H1 (cell line): ENCODE measurements around the gene FAM234A. TPM values are rescaled to one million over a fixed set of nuclear protein-coding genes. Genes with fewer than 3 reads are reported as not detected.
A peak's percentile ranks its signal among the peaks of the same experiment; 100 is the strongest.

ENCODE experiments used
- CTCF ChIA-PET: fragments of 300-600 bp; sonication (Branson Sonifier 250); formaldehyde crosslinking; loops from one replicate; lab custom pipeline; 2021; ENCODE audit not compliant: partially characterized antibody; lab: Charles Lee
- POLR2A ChIA-PET: fragments of 300-600 bp; sonication (Branson Sonifier 250); formaldehyde crosslinking; loops from one replicate; lab custom pipeline; 2021; ENCODE audit warnings: inconsistent platforms; ENCODE audit not compliant: partially characterized antibody; lab: Charles Lee
- DNase-seq, 2 experiments: peaks; one replicate each; pipeline versions ENCODE4 v3.0.0 to v3.0.0-alpha.2; 2010 to 2022; ENCODE audit warnings: low spot score in 2 of 2, low read depth in 1 of 2, mixed read lengths in 1 of 2
- FAIRE-seq: peaks from 2 replicates; lab custom pipeline; 2011; peaks lifted over from hg19 to GRCh38; lab: Jason Lieb, UNC
- H2AFZ ChIP-seq: 2 replicates; pipeline ENCODE4 v1.8.1; 2012; ENCODE audit warnings: low read length, inconsistent platforms
- H2AK5ac ChIP-seq: 2 replicates; pipeline ENCODE4 v1.6.1; 2013; ENCODE audit warnings: low read depth, low read length
- H2BK120ac ChIP-seq: replicated peaks from 2 replicates; pipeline ENCODE3; 2013; ENCODE audit warnings: low read depth, low read length, inconsistent platforms
- H2BK12ac ChIP-seq: 2 replicates; pipeline ENCODE4 v1.6.1; 2013; ENCODE audit warnings: low read depth, low read length
- H2BK15ac ChIP-seq: 2 replicates; pipeline ENCODE4 v1.6.1; 2013; ENCODE audit warnings: low read length
- H2BK20ac ChIP-seq: 2 replicates; pipeline ENCODE4 v1.6.1; 2013; ENCODE audit warnings: low read length
- H2BK5ac ChIP-seq: 2 replicates; pipeline ENCODE4 v1.6.1; 2013; ENCODE audit warnings: low read depth, low read length
- H3K14ac ChIP-seq: 2 replicates; pipeline ENCODE4 v1.6.1; 2013; ENCODE audit warnings: inconsistent platforms; ENCODE audit not compliant: insufficient read length
- H3K18ac ChIP-seq: 2 replicates; pipeline ENCODE4 v1.6.1; 2013; ENCODE audit warnings: low read length; ENCODE audit errors: extremely low read depth
- H3K23ac ChIP-seq: 2 replicates; pipeline ENCODE4 v1.6.1; 2013; ENCODE audit warnings: inconsistent platforms; ENCODE audit not compliant: insufficient read length
- H3K23me2 ChIP-seq: 2 replicates; pipeline ENCODE4 v1.6.1; 2013; ENCODE audit warnings: low read depth, low read length
- H3K27ac ChIP-seq: 2 replicates; pipeline ENCODE4 v1.6.1; 2011; ENCODE audit warnings: low read depth, low read length, inconsistent platforms
- H3K27me3 ChIP-seq, 4 experiments: replicated peaks in 1 of 4; 1 replicate in 1 of 4; 2 replicates in 3 of 4; pipeline versions ENCODE4 v1.6.1 to v1.8.1; 2011 to 2013; ENCODE audit warnings: low read length in 3 of 4, mild to moderate bottlenecking in 3 of 4, inconsistent platforms in 2 of 4, mixed read lengths in 2 of 4, moderate library complexity in 1 of 4; ENCODE audit not compliant: control insufficient read depth in 3 of 4, insufficient read depth in 3 of 4; ENCODE audit errors: extremely low read depth in 1 of 4
- H3K36me3 ChIP-seq, 4 experiments: 2 replicates each; pipeline versions ENCODE4 v1.6.1 to v1.8.1; 2011 to 2013; ENCODE audit warnings: mild to moderate bottlenecking in 4 of 4, low read length in 3 of 4, moderate library complexity in 2 of 4, control low read depth in 1 of 4, inconsistent platforms in 1 of 4; ENCODE audit not compliant: insufficient read depth in 4 of 4, control insufficient read depth in 2 of 4
- H3K4ac ChIP-seq: replicated peaks from 2 replicates; pipeline ENCODE3; 2013; ENCODE audit warnings: low read length, low read depth, mixed read lengths, inconsistent platforms; ENCODE audit not compliant: insufficient read length
- H3K4me1 ChIP-seq, 4 experiments: replicated peaks in 1 of 4; 1 replicate in 1 of 4; 2 replicates in 3 of 4; pipeline versions ENCODE4 v1.6.1 to v1.8.1; 2011 to 2013; ENCODE audit warnings: low read length in 3 of 4, inconsistent platforms in 2 of 4, mixed read lengths in 1 of 4; ENCODE audit not compliant: insufficient read depth in 4 of 4, control insufficient read depth in 3 of 4
- H3K4me2 ChIP-seq, 2 experiments: 2 replicates each; pipeline versions ENCODE4 v1.6.1 to v1.8.1; 2011 to 2013; ENCODE audit warnings: low read depth in 2 of 2, low read length in 2 of 2, control low read depth in 1 of 2, inconsistent platforms in 1 of 2, mild to moderate bottlenecking in 1 of 2; ENCODE audit not compliant: insufficient read depth in 1 of 2
- H3K4me3 ChIP-seq, 4 experiments: fragments of 200-600, 300-600 bp in 1 of 4; sonication (generic), shearing (Covaris generic), sonication (Bioruptor Twin) in 1 of 4; 2 replicates each; pipeline versions ENCODE4 v1.5.1 to v1.8.1; 2011 to 2016; ENCODE audit warnings: low read length in 4 of 4, low read depth in 3 of 4, control low read depth in 2 of 4, inconsistent platforms in 2 of 4, mild to moderate bottlenecking in 2 of 4, mixed read lengths in 1 of 4, moderate library complexity in 1 of 4; ENCODE audit not compliant: insufficient read depth in 2 of 4; ENCODE audit errors: extremely low read depth in 1 of 4
- H3K56ac ChIP-seq: replicated peaks from 2 replicates; pipeline ENCODE3; 2013; ENCODE audit warnings: low read depth, mild to moderate bottlenecking, mixed read lengths, low read length, inconsistent platforms; ENCODE audit not compliant: insufficient read length
- H3K79me1 ChIP-seq: 2 replicates; pipeline ENCODE4 v1.6.1; 2013; ENCODE audit warnings: low read depth, low read length, control low read depth
- H3K79me2 ChIP-seq, 2 experiments: 2 replicates each; pipeline versions ENCODE4 v1.6.1 to v1.8.1; 2012 to 2013; ENCODE audit warnings: low read length in 2 of 2, mild to moderate bottlenecking in 2 of 2, inconsistent platforms in 1 of 2; ENCODE audit not compliant: insufficient read depth in 2 of 2, control insufficient read depth in 1 of 2
- H3K9ac ChIP-seq, 4 experiments: replicated peaks in 1 of 4; 1 replicate in 1 of 4; 2 replicates in 3 of 4; pipeline versions ENCODE4 v1.6.1 to v1.8.1; 2011 to 2013; ENCODE audit warnings: low read depth in 3 of 4, low read length in 3 of 4, control low read depth in 2 of 4, mild to moderate bottlenecking in 2 of 4, moderate library complexity in 2 of 4, inconsistent platforms in 1 of 4; ENCODE audit errors: extremely low read depth in 1 of 4
- H3K9me3 ChIP-seq, 2 experiments: 2 replicates each; pipeline versions ENCODE4 v1.6.1 to v1.8.1; 2012 to 2013; ENCODE audit warnings: mild to moderate bottlenecking in 2 of 2, moderate library complexity in 2 of 2, control low read depth in 1 of 2, inconsistent platforms in 1 of 2, low read depth in 1 of 2, low read length in 1 of 2, mixed read lengths in 1 of 2; ENCODE audit not compliant: insufficient read depth in 2 of 2
- H4K20me1 ChIP-seq, 2 experiments: replicated peaks in 1 of 2; 2 replicates each; pipeline versions ENCODE3 to v1.8.1; 2011 to 2013; ENCODE audit warnings: inconsistent platforms in 2 of 2, low read length in 2 of 2, mild to moderate bottlenecking in 1 of 2; ENCODE audit not compliant: insufficient read depth in 2 of 2, control insufficient read depth in 1 of 2
- H4K5ac ChIP-seq: 2 replicates; pipeline ENCODE4 v1.6.1; 2013; ENCODE audit warnings: low read length, low read depth, mixed read lengths, inconsistent platforms; ENCODE audit not compliant: insufficient read length
- H4K8ac ChIP-seq: 2 replicates; pipeline ENCODE4 v1.8.0; 2013; ENCODE audit warnings: mild to moderate bottlenecking, moderate library complexity, low read length, inconsistent platforms; ENCODE audit not compliant: insufficient read depth; ENCODE audit errors: extremely low read depth
- H4K91ac ChIP-seq: replicated peaks from 2 replicates; pipeline ENCODE3; 2013; ENCODE audit warnings: low read length, mixed read lengths, inconsistent platforms; ENCODE audit not compliant: insufficient read length
- BRCA1 ChIP-seq: IDR thresholded peaks from 2 replicates; pipeline ENCODE4 v1.6.1; 2012; ENCODE audit warnings: low read depth, low read length, improper control_type of control experiment
- POLR2AphosphoS5 ChIP-seq: IDR thresholded peaks from 2 replicates; pipeline ENCODE4 v1.6.1; 2011; ENCODE audit warnings: low read depth, low read length
- RAD21 ChIP-seq, 2 experiments: IDR thresholded peaks in 1 of 2; conservative IDR thresholded peaks in 1 of 2; 2 replicates each; pipeline ENCODE4 v1.6.1; 2011; ENCODE audit warnings: low read depth in 2 of 2, low read length in 2 of 2, improper control_type of control experiment in 1 of 2, inconsistent platforms in 1 of 2, mild to moderate bottlenecking in 1 of 2, moderate library complexity in 1 of 2
- TEAD4 ChIP-seq: IDR thresholded peaks from 2 replicates; pipeline ENCODE4 v1.6.1; 2012; ENCODE audit warnings: low read depth, low read length, inconsistent platforms, mixed read lengths
- WGBS, 2 experiments: shearing (Covaris generic) in 1 of 2; methylation state at CpG; one replicate each; pipeline versions ENCODE4 v1.1.6 to v1.1.7; 2013 to 2015; ENCODE audit warnings: low lambda C conversion rate in 2 of 2, mixed read lengths in 2 of 2, inconsistent platforms in 1 of 2, low coverage in 1 of 2, missing lambda C conversion rate in 1 of 2; ENCODE audit not compliant: insufficient replicate concordance in 2 of 2, insufficient coverage in 1 of 2, insufficient read length in 1 of 2; ENCODE audit errors: extremely low coverage in 1 of 2, missing lambda C conversion rate in 1 of 2; 5-methylcytosine and 5-hydroxymethylcytosine counted together
- polyA plus RNA-seq, 7 experiments: library from polyadenylated mRNA; depleted of rRNA in 3 of 7; stranded (reverse) in 5 of 7; unstranded in 2 of 7; fragments of >200 nt in 5 of 7; fragments of 200-250 nt in 2 of 7; gene quantifications; 1 replicate in 5 of 7; 2 replicates in 1 of 7; 4 replicates in 1 of 7; pipeline versions ENCODE4 v1.2.1 to v1.2.3, GENCODE V29; 2011 to 2013; ENCODE audit warnings: missing spikeins in 2 of 7, mixed read lengths in 2 of 7
- total RNA-seq: library from RNA; stranded (reverse); fragmentation: NEBNext Ultra II Directional; extraction: Animal tissue kit (Norgen Biotek cat#: 25700); gene quantifications from 2 replicates; pipeline ENCODE4 v1.2.1, GENCODE V29; 2021
- TF ChIP-seq, protein P1 (sequence below): IDR thresholded peaks from 2 replicates; pipeline ENCODE4 v1.6.1; 2012; ENCODE audit warnings: low read length, inconsistent platforms
- TF ChIP-seq, protein P2 (sequence below), 3 experiments: IDR thresholded peaks; 1 replicate in 2 of 3; 2 replicates in 1 of 3; pipeline versions ENCODE4 v1.5.1 to v1.6.1; 2011; ENCODE audit warnings: low read length in 3 of 3, mild to moderate bottlenecking in 3 of 3, inconsistent platforms in 2 of 3, low read depth in 1 of 3, moderate library complexity in 1 of 3; ENCODE audit not compliant: insufficient read depth in 1 of 3; ENCODE audit errors: control extremely low read depth in 1 of 3

FAM234A gene
- total and polyA plus RNA-seq, 2 of the 8 experiments (the other 6 are each of a cell fraction or from before 2014, with no cell fraction given): 80.6 to 104 TPM

DNA sequence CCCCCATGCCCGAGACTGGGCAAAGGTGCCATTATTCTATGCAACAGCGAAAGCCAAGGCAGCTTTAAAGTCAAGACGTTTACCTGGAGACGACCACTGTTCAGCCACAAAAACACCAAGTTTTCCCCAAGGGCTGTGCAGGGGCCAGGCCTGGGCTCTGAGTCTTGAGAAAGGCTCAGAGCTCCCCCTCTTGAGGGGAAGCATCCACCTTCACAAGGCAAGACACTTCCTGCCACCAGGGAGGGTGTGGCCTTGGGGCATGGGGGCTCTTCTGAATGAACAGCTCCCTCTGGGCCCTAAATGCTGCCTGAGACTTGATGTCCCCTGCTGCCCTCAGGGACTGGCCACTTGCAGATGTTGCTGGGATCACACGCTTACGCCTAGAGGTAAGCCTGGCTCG is 74.9 kb downstream of the FAM234A start:
- POLR2A ChIA-PET: interaction anchor here (0.6 to 1.3 kb wide), 2 partner anchors 24 to 46 kb away, joined by 3 read pairs; no protein-coding TSS in a partner anchor
- CTCF ChIA-PET: interaction anchor here (0.6 to 6.0 kb wide), 13 partner anchors 10 to 213 kb away, joined by 3 to 46 read pairs (median 4); no protein-coding TSS in a partner anchor

More for the DNA sequence above, 74.9 kb downstream of the FAM234A start:
- Histone ChIP-seq H3K9ac (no peak overlapping the region), H3K27me3 (no peaks in the 10 kb centered on the region), H2AFZ (no peak overlapping the region), H3K4ac (no peak overlapping the region), H2AK5ac (no peak overlapping the region), H3K23ac (no peak overlapping the region), H3K36me3 (peaks cover 4 to 19% (median 16%) of the 10 kb centered on the region in 4 experiments; a peak in 7 of 8 replicates), H2BK20ac (no peak overlapping the region), H2BK12ac (no peak overlapping the region), H3K18ac (no peak overlapping the region), H3K23me2 (0 out of 2 replicates have a peak, but pooled peaks cover 2% of the 10 kb centered on the region), H3K56ac (no peak overlapping the region), H2BK120ac (no peak overlapping the region), H4K91ac (no peak overlapping the region), H2BK15ac (no peak overlapping the region), H3K4me2 (no peak overlapping the region), H3K27ac (no peak overlapping the region), H3K4me3 (no peak overlapping the region), H3K9me3 (no peaks in the 10 kb centered on the region), H3K79me1 (no peaks in the 10 kb centered on the region; the same call in none of the 2 replicates), H3K79me2 (no peaks in the 10 kb centered on the region; a peak in 1 of 4 replicates), H4K20me1 (peaks cover 4 to 20% of the 10 kb centered on the region in 2 experiments), H4K5ac (no peak overlapping the region), H4K8ac (no peak overlapping the region), H3K14ac (no peak overlapping the region), H3K4me1 (no peaks in the 10 kb centered on the region), H2BK5ac (no peak overlapping the region)
- 83% methylated on average over 7 of the region's 7 CpGs; no CpG with 5 or more reads in 1 of the 2 experiments for WGBS, 2 experiments
- FAIRE-seq (no peak), DNase-seq (no peak)
- TF ChIP-seq POLR2AphosphoS5: no peak
- no peak for TF ChIP-seq TEAD4
- TF ChIP-seq, protein P1, sequence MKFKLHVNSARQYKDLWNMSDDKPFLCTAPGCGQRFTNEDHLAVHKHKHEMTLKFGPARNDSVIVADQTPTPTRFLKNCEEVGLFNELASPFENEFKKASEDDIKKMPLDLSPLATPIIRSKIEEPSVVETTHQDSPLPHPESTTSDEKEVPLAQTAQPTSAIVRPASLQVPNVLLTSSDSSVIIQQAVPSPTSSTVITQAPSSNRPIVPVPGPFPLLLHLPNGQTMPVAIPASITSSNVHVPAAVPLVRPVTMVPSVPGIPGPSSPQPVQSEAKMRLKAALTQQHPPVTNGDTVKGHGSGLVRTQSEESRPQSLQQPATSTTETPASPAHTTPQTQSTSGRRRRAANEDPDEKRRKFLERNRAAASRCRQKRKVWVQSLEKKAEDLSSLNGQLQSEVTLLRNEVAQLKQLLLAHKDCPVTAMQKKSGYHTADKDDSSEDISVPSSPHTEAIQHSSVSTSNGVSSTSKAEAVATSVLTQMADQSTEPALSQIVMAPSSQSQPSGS: no peak
- peak; percentile 28 to 35 for TF ChIP-seq RAD21 (IDR thresholded peaks at IDR 0.05 in 1 of 2, conservative IDR thresholded peaks at IDR 0.05 in 1 of 2; ENCODE audit: low read depth in 2 of 2, low read length in 2 of 2)
- TF ChIP-seq, protein P2, sequence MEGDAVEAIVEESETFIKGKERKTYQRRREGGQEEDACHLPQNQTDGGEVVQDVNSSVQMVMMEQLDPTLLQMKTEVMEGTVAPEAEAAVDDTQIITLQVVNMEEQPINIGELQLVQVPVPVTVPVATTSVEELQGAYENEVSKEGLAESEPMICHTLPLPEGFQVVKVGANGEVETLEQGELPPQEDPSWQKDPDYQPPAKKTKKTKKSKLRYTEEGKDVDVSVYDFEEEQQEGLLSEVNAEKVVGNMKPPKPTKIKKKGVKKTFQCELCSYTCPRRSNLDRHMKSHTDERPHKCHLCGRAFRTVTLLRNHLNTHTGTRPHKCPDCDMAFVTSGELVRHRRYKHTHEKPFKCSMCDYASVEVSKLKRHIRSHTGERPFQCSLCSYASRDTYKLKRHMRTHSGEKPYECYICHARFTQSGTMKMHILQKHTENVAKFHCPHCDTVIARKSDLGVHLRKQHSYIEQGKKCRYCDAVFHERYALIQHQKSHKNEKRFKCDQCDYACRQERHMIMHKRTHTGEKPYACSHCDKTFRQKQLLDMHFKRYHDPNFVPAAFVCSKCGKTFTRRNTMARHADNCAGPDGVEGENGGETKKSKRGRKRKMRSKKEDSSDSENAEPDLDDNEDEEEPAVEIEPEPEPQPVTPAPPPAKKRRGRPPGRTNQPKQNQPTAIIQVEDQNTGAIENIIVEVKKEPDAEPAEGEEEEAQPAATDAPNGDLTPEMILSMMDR (IDR thresholded peaks at IDR 0.05; ENCODE audit: control extremely low read depth in 1 of 3, insufficient read depth in 1 of 3, low read depth in 1 of 3, low read length in 3 of 3): peak in 1 of 3 experiments; percentile 19; a peak in 1 of 4 replicates
- TF ChIP-seq BRCA1: no peak
